ENCODE data around the gene COA4. TPM values are rescaled to one million over a fixed set of nuclear protein-coding genes. Genes with fewer than 3 reads are reported as not detected.

The COA4 gene
- 41.6 TPM for total RNA-seq
- long read RNA-seq, transcript COA4-201 (2 exons, 960 nt): major isoform, 14 of 16 reads
- long read RNA-seq, partial matches to known transcripts: 0 of 16 reads
- long read RNA-seq, other reads (novel, unspliced or antisense): 1 of 16 reads

- DNase-seq: peak; percentile 94
- Histone ChIP-seq H3K36me3 (peaks cover 36% of the 10 kb centered on the region), H3K4me3 (peak within 1 kb of the TSS; percentile 88), H3K27me3 (ENCODE audit: low read depth) (no peaks in the 10 kb centered on the region), H3K4me1 (peaks cover 23% of the 10 kb centered on the region), H3K9me3 (no peaks in the 10 kb centered on the region), H3K27ac (peak within 1 kb of the TSS; percentile 81)
- intact Hi-C loops (cut with DNase I): no loop called here
- peak; percentile 99 to 100 for ATAC-seq
- TF ChIP-seq CTCF (IDR thresholded peaks at IDR 0.05): no peak
Measured at GRCh38 chr11:73876424-73877310, at the start of gene COA4, which contains the start of gene PAAF1. COA4 (minus strand) TSS chr11:73876846; CDS start chr11:73873378, 3,468 bp downstream. PAAF1 (plus strand) TSS chr11:73876999; CDS start chr11:73877022, 23 bp downstream.

GRCh38 chr11:73921180-73921579 lies 44.5 kb upstream of the COA4 start:
- no peak for DNase-seq
- H3K4me1 ChIP-seq: no peaks in the 10 kb centered on the region
- TF ChIP-seq CTCF (IDR thresholded peaks at IDR 0.05): no peak
- H3K27ac ChIP-seq: no peak overlapping the region
- no peak overlapping the region for H3K4me3 ChIP-seq
- peaks cover 81% of the 10 kb centered on the region for H3K36me3 ChIP-seq
- no peak for ATAC-seq
- H3K9me3 ChIP-seq: no peaks in the 10 kb centered on the region
- no peaks in the 10 kb centered on the region for H3K27me3 ChIP-seq (ENCODE audit: low read depth)
- intact Hi-C loops (cut with DNase I): no loop called here

GRCh38 chr11:73916435-73916834 lies 39.8 kb upstream of the COA4 start:
- no peak for ATAC-seq
- Histone ChIP-seq H3K4me3 (no peak overlapping the region), H3K4me1 (no peaks in the 10 kb centered on the region), H3K27ac (no peak overlapping the region), H3K36me3 (peaks cover 95% of the 10 kb centered on the region), H3K27me3 (ENCODE audit: low read depth) (no peaks in the 10 kb centered on the region), H3K9me3 (no peaks in the 10 kb centered on the region)
- DNase-seq: no peak
- TF ChIP-seq CTCF (IDR thresholded peaks at IDR 0.05): no peak
- intact Hi-C loops (cut with DNase I): no loop called here

- H3K36me3 ChIP-seq: peaks cover 96% of the 10 kb centered on the region
- DNase-seq (no peak), ATAC-seq (no peak)
- H3K27me3 ChIP-seq (ENCODE audit: low read depth): no peaks in the 10 kb centered on the region
- no peak overlapping the region for H3K27ac ChIP-seq
- no peak for TF ChIP-seq CTCF (IDR thresholded peaks at IDR 0.05)
- no peaks in the 10 kb centered on the region for H3K4me1 ChIP-seq
- no peak overlapping the region for H3K4me3 ChIP-seq
- intact Hi-C loops (cut with DNase I): no loop called here
- no peaks in the 10 kb centered on the region for H3K9me3 ChIP-seq
Measured at GRCh38 chr11:73914284-73914683, 37.6 kb upstream of the COA4 start.

GRCh38 chr11:73913472-73913871 lies 36.8 kb upstream of the COA4 start:
- no peaks in the 10 kb centered on the region for H3K4me1 ChIP-seq
- H3K27ac ChIP-seq: no peak overlapping the region
- no peak for TF ChIP-seq CTCF (IDR thresholded peaks at IDR 0.05)
- H3K27me3 ChIP-seq (ENCODE audit: low read depth): no peaks in the 10 kb centered on the region
- H3K4me3 ChIP-seq: no peak overlapping the region
- no peaks in the 10 kb centered on the region for H3K9me3 ChIP-seq
- DNase-seq (no peak), ATAC-seq (no peak)
- peaks cover 92% of the 10 kb centered on the region for H3K36me3 ChIP-seq
- intact Hi-C loops (cut with DNase I): no loop called here
